PFSK-1 (cell line): ENCODE data around the gene PLCXD1.

Experiments
- FOXP2 ChIP-seq: optimal IDR thresholded peaks from 2 replicates; pipeline ENCODE3; 2011; ENCODE audit warnings: borderline replicate concordance, control low read depth, inconsistent platforms; ENCODE audit not compliant: insufficient read depth; ENCODE audit errors: extremely low read length, extremely low read depth
- POLR2AphosphoS5 ChIP-seq: IDR thresholded peaks from 2 replicates; pipeline ENCODE4 v1.6.1; 2012; ENCODE audit warnings: low read depth, mild to moderate bottlenecking, control low read depth, low read length, moderate library complexity
- REST ChIP-seq, 2 experiments: IDR thresholded peaks; 2 replicates each; pipeline versions ENCODE4 v1.6.1 to v1.8.0; 2011 to 2012; ENCODE audit warnings: low read depth in 2 of 2, low read length in 2 of 2, control low read depth in 1 of 2, inconsistent platforms in 1 of 2, mild to moderate bottlenecking in 1 of 2, moderate library complexity in 1 of 2; ENCODE audit not compliant: insufficient read depth in 1 of 2
- SIN3A ChIP-seq: IDR thresholded peaks from 2 replicates; pipeline ENCODE4 v1.6.1; 2012; ENCODE audit warnings: mild to moderate bottlenecking, low read length, moderate library complexity, borderline replicate concordance; ENCODE audit not compliant: insufficient read depth
- TAF1 ChIP-seq: IDR thresholded peaks from 2 replicates; pipeline ENCODE4 v1.6.1; 2012; ENCODE audit warnings: low read length, control low read depth, borderline replicate concordance; ENCODE audit not compliant: insufficient read depth

Gene PLCXD1

GRCh38 chrX:340641-341423 is 59.7 kb downstream of the PLCXD1 start:
- no peak for TF ChIP-seq FOXP2
- no peak for TF ChIP-seq REST (IDR thresholded peaks at IDR 0.05; ENCODE audit: insufficient read depth in 1 of 2, low read depth in 2 of 2, low read length in 2 of 2)
- no peak for TF ChIP-seq TAF1
- no peak for TF ChIP-seq POLR2AphosphoS5
- TF ChIP-seq SIN3A: no peak

- no peak for TF ChIP-seq SIN3A
- TF ChIP-seq TAF1: no peak
These were observed 60.4 kb downstream of the PLCXD1 start for GRCh38 chrX:341541-342101.

GRCh38 chrX:344371-344901 is 63.3 kb downstream of the PLCXD1 start:
- TF ChIP-seq POLR2AphosphoS5 (no peak), REST (IDR thresholded peaks at IDR 0.05; ENCODE audit: insufficient read depth in 1 of 2, low read depth in 2 of 2, low read length in 2 of 2) (no peak), SIN3A (no peak), TAF1 (no peak), FOXP2 (no peak)

GRCh38 chrX:345020-345925 is 64.1 kb downstream of the PLCXD1 start:
- no peak for TF ChIP-seq POLR2AphosphoS5
- no peak for TF ChIP-seq TAF1
- no peak for TF ChIP-seq SIN3A
- TF ChIP-seq FOXP2: no peak

GRCh38 chrX:346034-346813 is 65.0 kb downstream of the PLCXD1 start:
- TF ChIP-seq SIN3A: no peak
- no peak for TF ChIP-seq FOXP2

- no peak for TF ChIP-seq FOXP2
- TF ChIP-seq REST (IDR thresholded peaks at IDR 0.05; ENCODE audit: insufficient read depth in 1 of 2, low read depth in 2 of 2, low read length in 2 of 2): no peak
- TF ChIP-seq POLR2AphosphoS5: no peak
These were observed 66.4 kb downstream of the PLCXD1 start for GRCh38 chrX:347351-348117.
